Stimulated activated CD4-positive, alpha-beta T cell treated with anti-CD3 and anti-CD28 coated beads, TNF-alpha, amount 100 ng/mL, for 1 hour (primary cell): ENCODE data around the gene ABHD17B.
A peak's percentile ranks its signal among the peaks of the same experiment; 100 is the strongest.
"Not testable (repeated sequence)": the region's sequence is repeated elsewhere in the genome, so short reads cannot be mapped to it uniquely, and the experiment has no call there.

Experiments
- DNase-seq, 3 donors: peaks; one replicate each; pipeline ENCODE4 v3.0.0-alpha.2; 2020; ENCODE audit warnings: low read depth in 3 of 3, low spot score in 1 of 3

Gene ABHD17B

GRCh38 chr9:71911061-71911907 lies at the start of gene ABHD17B, which contains the start of gene C9orf85:
Gene ABHD17B (minus strand): TSS chr9:71911193. CDS start chr9:71875080, 36,113 bp downstream.
Gene C9orf85 (plus strand): TSS chr9:71911639. CDS start chr9:71911735, 96 bp downstream.
- DNase-seq = peak; percentile 86 to 92 (median 91)

GRCh38 chr9:71955300-71955915 lies 44.4 kb upstream of the ABHD17B start:
- no peak for DNase-seq

GRCh38 chr9:71954652-71955051 lies 43.7 kb upstream of the ABHD17B start:
- not testable (repeated sequence) for DNase-seq

GRCh38 chr9:71944754-71945375 lies 33.9 kb upstream of the ABHD17B start:
- DNase-seq = no peak

GRCh38 chr9:71941998-71942567 lies 31.1 kb upstream of the ABHD17B start:
- DNase-seq = no peak

GRCh38 chr9:71941060-71941568 lies 30.1 kb upstream of the ABHD17B start:
- no peak for DNase-seq

- DNase-seq = no peak
Observed at GRCh38 chr9:71937898-71938297, 26.9 kb upstream of the ABHD17B start.

- DNase-seq = no peak
Observed at GRCh38 chr9:71937070-71937625, 26.2 kb upstream of the ABHD17B start.

- no peak for DNase-seq
Observed at GRCh38 chr9:71936066-71936465, 25.1 kb upstream of the ABHD17B start.

GRCh38 chr9:71931166-71931565 lies 20.2 kb upstream of the ABHD17B start:
- DNase-seq = no peak

GRCh38 chr9:71929791-71930440 lies 18.9 kb upstream of the ABHD17B start:
- no peak for DNase-seq

GRCh38 chr9:71929223-71929622 lies 18.2 kb upstream of the ABHD17B start:
- no peak for DNase-seq

- DNase-seq = no peak
Observed at GRCh38 chr9:71928806-71929205, 17.8 kb upstream of the ABHD17B start.

- no peak for DNase-seq
Observed at GRCh38 chr9:71928376-71928775, 17.4 kb upstream of the ABHD17B start.

GRCh38 chr9:71925834-71926233 lies 14.8 kb upstream of the ABHD17B start:
- no peak for DNase-seq

- no peak for DNase-seq
Observed at GRCh38 chr9:71924576-71924975, 13.6 kb upstream of the ABHD17B start.

- no peak for DNase-seq
Observed at GRCh38 chr9:71921190-71921814, 10.3 kb upstream of the ABHD17B start.

- no peak for DNase-seq
Observed at GRCh38 chr9:71920456-71921189, 9.6 kb upstream of the ABHD17B start.

- DNase-seq = no peak
Observed at GRCh38 chr9:71918419-71918818, 7.4 kb upstream of the ABHD17B start.
